Posterior cingulate gyrus (tissue), 11 donors: Measurements from ENCODE around the gene SUV39H1.
A peak's percentile ranks its signal among the peaks of the same experiment; 100 is the strongest.
"Not testable (repeated sequence)": the region's sequence is repeated elsewhere in the genome, so short reads cannot be mapped to it uniquely, and the experiment has no call there.

Experiments
- DNase-seq, 10 donors: peaks; one replicate each; pipeline versions ENCODE4 v3.0.0 to v3.0.0-alpha.2; 2020 to 2021; ENCODE audit warnings: mixed read lengths in 3 of 10
- intact Hi-C: fragments of 100-400 bp; cut with DNase I; formaldehyde crosslinking; loops from one replicate; pipeline ENCODE4 v1.15.1; 2023

The SUV39H1 gene

DNA sequence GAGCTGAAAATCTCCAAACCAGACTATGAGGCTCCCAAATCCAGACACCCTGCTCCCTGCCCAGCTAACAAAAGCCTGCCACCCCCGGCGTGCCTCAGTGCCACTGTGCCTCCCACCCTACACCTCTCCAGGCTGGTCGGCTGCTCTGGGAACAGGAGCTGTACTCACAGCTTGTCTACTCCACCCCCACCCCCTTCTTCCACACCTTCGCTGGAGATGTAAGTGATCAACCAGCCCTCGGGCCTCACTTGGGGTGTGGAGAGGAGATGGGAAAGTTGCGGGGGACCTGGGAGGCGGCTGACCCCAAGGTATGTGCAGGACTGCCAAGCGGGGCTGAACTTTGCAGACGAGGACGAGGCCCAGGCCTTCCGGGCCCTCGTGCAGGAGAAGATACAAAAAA, 11.1 kb upstream of the SUV39H1 start:
- DNase-seq: no peak

DNA sequence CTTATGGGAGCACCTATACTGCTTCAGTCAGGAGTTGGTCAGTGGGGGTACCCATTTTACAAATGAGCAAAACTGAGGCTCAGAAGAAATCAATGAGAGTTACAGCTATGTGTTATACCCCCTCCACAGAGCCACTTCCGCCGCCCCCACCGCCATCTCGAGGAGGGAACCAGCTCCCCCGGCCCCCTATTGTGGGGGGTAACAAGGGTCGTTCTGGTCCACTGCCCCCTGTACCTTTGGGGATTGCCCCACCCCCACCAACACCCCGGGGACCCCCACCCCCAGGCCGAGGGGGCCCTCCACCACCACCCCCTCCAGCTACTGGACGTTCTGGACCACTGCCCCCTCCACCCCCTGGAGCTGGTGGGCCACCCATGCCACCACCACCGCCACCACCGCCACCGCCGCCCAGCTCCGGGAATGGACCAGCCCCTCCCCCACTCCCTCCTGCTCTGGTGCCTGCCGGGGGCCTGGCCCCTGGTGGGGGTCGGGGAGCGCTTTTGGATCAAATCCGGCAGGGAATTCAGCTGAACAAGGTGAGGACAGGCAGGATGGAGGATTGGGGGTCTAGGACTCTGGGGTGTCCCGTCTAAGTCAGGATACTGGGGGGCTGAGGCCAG, 7.9 kb upstream of the SUV39H1 start:
- DNase-seq: no peak
- intact Hi-C loops: no loop called here

More for the DNA sequence above, 11.1 kb upstream of the SUV39H1 start:
- intact Hi-C loops: no loop called here

DNA sequence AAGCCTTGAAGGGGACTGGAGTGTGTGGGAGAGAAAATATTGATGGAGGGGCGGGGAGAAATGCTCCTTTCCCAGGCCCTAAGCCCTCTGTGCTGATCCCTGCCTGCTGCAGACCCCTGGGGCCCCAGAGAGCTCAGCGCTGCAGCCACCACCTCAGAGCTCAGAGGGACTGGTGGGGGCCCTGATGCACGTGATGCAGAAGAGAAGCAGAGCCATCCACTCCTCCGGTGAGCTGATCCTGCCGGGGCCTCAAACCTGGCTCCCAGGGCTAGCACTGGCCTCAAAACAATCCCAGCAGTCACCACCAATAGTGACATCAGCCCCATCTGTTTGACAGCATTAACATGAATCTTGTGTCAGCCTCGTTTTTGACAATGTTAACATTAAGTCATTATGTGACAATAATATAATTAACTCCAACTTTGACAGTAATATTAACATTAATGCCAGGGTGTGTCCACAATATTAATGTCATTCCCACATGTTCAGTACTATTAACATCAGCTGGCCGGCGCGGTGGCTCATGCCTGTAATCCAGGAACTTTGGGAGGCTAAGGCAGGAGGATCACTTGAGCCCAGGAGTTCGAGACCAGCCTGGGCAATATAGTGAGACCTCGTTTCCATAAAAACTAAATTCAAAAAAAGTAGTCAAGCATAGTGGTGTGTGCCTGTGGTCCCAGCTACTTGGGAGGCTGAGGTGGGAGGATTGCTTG, 7.2 kb upstream of the SUV39H1 start:
- no peak for DNase-seq
- intact Hi-C loops: no loop called here

DNA sequence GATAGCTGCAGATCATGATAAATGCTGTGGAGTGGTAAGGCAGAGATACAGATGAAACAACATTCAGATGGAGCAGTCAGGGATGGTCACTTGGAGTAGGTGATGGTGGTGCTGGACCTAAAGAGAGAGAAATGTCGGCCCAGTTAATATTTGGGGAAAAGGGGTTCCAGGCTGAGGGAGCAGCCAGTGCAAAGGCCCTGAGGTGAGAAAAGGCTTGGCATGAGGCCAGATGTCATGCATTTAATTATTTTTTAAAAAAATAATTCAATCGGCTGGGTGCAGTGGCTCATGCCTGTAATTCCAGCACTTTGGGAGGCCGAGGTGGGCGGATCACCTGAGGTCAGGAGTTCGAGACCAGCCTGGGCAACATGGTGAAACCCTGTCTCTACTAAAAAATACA, 4.8 kb upstream of the SUV39H1 start:
- DNase-seq, intact Hi-C loops: not testable (repeated sequence)

DNA sequence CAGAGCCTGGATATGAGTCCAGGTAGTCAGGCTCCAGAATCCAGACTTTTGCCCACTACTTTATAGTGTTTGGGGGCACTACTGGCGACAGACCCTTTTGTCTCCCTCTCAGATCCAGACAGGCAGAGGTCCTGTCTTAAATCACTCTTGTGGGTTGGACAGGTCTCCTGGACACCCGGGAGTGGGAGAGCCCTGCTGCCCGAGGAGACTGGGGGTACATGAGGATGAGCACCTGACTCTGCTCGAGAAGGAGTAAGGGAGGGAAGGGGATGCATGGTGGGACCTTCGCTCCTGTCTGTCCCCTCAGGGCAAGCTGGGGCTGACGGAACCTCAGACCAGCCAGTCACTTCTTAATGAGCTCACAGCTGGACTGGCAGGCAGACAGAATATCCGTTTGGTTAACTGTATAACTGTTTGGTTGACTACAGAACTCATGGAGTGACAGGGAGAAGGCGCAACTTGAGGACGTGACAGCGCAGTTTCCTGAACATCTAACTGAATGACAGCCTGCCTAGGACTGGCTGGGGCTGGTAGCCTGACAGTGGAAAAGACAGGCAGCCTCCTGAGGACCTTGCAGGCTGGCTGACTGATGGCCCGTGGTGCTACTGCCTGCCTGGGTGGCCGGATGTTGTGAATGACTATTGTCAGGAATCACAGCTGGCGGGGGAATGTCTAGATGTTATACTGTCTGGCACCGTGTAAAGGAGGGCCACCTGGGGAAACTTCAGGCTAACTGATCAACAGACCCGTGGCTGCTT, 1.6 kb upstream of the SUV39H1 start:
- DNase-seq: no peak
- intact Hi-C loops: no loop called here

DNA sequence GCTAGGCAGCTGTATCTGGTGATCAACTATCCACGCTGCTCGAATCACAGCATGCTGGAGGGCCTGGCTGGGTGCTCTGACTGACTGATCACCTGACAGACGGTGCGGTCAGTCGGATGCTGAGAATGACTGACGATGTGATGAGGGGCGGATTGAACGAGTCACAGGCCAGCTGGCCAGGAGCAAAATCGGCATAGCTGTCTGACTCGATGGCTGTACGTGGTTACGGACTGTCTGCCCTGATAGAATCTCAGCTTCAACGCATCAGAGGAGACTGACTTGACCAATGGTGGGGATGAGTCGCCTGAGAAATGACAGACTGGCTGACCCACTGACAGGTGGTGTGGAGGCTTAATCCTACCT, 1.0 kb upstream of the SUV39H1 start:
- intact Hi-C loops: no loop called here
- DNase-seq: peak in 2 of 10 donors; percentile 7 to 14

DNA sequence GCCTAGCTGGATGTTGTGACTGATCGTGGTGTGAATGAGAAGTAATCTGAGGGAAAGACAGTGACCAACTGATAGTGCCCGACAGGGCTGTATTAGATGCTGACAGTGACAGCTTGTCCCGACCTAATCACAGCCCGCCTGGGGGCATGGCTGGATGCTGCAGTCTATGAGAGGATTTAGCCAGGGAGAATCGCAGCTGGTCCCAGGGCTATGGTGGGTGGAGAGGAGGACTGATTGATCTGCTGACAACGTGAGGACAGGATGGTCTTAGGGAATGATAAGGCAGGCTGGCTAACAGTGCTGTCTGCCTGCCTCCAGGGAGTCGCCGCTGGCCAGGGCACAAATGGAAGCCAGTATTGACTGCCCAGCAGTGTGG, 621 bp upstream of the SUV39H1 start:
- no peak for DNase-seq
- intact Hi-C loops: no loop called here

DNA sequence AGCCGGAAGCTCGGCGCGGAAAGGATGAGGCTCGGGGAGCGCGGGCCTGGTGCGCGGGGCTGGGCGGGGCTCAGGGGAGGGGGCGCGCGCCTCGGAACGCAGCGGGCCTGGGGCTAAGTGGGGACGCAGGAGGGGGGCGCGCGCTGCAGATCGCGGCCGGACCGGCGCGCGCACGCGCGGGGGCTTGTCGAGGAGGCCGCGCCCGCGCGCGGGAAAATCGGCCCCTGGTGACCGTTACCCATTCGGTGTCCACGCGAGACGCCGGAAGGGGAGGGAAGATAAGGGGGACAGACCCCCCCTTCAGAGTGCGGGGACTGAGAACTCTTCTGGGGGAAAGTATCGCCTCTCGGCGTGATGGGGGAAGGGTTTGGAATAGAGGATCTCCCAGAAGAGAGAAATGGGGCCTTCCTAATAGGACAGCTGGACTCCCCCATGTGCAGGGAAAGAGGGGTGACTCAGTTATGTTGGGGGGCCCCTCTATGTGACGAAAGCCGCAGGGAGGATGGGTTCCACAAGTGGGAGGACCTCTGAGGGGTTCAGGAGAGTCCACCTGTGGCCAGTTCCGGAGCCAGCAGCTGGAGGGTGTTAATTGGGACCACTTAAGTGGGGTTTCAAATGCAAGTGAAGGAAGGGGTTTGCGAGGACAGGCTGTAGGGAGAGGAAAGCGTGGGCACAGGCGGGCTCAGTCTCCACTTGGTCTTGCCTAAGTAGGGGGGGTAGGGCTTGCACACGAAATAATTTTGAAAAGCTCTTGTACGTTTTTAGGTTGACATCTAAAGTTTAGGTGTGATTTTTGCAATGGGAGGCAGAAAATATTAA, 584 bp downstream of the SUV39H1 start:
- peak in 3 of 10 donors; percentile 14 to 86 (median 38) for DNase-seq

DNA sequence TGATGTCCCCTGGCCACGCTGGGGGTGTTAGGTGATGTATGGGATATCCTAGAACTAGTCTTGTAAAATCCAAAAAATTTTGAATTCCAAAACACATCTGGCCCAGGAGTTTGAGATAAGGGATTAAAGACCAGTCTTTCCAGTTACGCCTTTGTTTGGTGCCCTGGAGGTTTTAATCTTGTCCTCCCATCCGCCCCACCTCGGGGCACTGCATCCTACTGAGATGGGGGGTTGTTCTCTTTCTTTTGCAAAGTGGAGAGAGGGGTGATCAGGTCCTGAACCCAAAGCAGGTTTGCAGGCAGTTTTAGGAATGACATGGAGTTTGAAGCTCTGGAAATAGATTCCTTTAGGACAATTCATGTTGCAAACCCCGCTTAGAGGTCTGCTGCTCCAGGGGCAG, 1.8 kb downstream of the SUV39H1 start:
- DNase-seq: no peak
- intact Hi-C loops: no loop called here

More for the DNA sequence above, 584 bp downstream of the SUV39H1 start:
- intact Hi-C loops: no loop called here

DNA sequence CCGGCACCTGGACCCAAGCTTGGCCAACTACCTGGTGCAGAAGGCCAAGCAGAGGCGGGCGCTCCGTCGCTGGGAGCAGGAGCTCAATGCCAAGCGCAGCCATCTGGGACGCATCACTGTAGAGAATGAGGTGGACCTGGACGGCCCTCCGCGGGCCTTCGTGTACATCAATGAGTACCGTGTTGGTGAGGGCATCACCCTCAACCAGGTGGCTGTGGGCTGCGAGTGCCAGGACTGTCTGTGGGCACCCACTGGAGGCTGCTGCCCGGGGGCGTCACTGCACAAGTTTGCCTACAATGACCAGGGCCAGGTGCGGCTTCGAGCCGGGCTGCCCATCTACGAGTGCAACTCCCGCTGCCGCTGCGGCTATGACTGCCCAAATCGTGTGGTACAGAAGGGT, 3.7 kb downstream of the SUV39H1 start:
- DNase-seq: peak in 1 of 10 donors; percentile 80
- intact Hi-C loops: no loop called here

DNA sequence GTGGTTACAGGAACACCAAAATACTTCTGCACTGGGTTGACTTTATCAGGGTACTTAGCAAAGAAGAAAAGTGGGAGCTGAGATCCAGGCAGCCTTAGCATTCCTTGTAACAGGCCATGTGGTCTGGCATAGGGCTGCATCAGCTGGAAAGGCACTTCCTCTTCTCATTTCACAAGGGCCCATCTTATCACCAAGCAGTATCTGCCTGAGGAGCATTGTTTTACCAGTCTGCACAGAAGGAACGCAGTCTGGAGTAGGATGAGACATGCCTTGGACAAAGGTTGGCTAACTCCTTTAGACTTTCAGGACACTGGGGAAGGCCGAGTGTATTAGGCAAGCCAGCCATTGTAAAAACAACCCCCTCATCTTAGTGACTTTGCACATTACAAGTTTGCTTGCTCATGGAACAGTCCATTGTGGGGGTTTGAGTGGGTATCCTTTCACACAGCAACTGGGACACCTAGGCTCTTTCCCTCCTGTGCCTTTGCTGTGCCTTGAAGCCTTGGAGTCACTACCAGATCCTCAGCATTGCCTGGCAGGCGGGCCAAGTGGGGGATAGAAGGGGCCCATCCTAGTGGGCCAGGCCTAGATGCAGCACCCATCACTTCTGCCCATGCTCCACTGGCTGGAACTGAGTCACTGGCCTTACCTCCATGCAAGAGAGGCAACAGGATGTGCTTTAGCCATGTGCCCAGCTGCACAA, 4.6 kb downstream of the SUV39H1 start:
- no peak for DNase-seq
- intact Hi-C loops: no loop called here

DNA sequence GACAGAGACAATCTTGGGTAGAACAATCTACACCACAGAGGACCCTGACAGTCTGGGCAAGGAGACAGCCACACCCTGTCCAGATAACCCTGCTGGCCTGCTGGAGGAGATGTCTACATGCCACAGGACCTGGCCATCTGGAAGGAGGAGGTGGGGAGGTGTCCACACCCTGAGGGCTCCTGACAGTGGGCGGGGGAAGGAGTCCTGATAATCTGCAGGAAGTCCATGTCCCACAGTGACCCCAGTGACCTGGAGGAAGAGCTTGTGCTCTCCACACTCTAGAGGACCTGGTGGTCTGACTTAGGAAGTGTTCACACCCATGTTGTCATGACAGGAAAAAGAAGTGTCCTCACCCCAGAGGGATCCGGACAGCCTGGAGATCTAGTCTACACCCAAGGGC, 5.5 kb downstream of the SUV39H1 start:
- DNase-seq: no peak
- intact Hi-C loops: no loop called here

DNA sequence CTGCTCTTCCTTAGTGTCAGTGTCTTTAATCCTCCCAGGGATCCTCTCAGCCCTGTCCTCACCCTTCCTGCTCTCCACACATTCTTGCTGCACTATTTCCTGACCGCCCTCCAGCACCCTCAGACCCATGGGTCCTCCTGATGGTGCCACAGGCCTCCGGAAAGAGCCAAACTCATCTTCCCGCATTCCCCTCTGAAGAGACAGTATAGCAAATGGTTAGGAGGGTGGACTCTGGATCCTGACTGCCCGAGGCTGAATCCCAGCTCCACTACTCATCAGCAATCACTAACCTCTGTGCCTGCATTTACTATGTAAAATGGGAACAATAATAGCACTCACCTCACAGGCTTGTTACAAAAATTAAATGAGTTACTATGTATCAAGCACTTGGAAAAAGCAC, 6.2 kb downstream of the SUV39H1 start:
- no peak for DNase-seq
- intact Hi-C loops: no loop called here

DNA sequence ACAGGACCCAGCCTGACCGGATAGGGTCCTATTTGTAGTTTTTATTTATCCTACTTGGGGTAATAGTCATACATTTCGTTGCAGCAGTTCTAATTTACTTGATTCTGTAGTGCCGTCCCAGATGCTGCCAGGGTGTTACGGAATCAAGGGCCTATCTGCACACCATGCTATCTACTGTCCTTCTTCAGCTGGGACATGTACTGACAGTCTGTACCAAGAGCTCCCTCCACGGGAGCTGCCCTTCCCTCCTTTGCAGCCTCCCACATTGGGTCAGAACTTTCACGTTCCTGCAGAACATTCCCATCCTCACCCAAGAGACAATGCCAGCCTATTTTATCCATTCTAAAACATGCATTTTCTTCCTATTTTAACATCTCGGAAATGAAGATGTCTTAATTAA, 6.7 kb downstream of the SUV39H1 start:
- intact Hi-C loops: no loop called here
- no peak for DNase-seq

DNA sequence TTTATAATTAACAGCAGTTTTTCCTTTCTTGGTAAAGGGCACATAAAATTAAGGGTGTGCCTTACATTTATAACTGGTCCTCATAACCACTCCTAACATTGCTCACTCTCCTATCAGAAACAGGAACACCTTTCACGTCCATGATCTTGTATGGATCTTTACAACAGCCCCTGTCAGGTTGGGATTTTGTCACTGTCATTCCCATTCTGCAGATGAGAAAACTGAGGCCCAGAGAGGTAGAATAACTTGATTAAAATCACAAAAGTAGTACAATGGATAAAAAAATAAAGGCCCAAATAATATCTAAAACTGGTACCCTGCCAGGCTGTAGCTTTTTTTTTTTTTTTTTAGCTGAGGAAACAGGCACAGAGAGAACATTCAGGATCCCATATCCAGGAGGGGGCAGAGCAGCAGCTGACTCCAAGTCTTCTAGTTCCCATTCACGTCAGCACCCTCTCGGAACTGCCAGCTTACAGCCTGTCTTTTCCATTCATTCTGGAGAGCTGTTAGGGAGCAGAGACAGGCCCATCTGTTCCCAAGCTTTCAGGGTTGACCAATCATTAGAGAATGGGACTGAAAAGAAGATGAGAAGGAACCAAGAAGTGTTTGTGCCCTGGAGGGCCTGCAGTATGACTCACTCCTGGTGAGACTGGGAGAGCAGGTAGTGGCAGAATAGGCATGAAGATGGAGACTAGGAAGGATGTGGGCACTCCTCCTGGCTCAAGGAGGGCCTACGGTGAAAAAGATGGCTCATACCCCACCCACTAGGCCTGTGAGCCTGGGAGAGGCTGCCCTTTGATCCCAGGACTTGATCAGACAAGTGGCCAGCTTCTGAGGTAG, 7.3 kb downstream of the SUV39H1 start:
- DNase-seq: peak in 4 of 10 donors; percentile 15 to 88 (median 41)

DNA sequence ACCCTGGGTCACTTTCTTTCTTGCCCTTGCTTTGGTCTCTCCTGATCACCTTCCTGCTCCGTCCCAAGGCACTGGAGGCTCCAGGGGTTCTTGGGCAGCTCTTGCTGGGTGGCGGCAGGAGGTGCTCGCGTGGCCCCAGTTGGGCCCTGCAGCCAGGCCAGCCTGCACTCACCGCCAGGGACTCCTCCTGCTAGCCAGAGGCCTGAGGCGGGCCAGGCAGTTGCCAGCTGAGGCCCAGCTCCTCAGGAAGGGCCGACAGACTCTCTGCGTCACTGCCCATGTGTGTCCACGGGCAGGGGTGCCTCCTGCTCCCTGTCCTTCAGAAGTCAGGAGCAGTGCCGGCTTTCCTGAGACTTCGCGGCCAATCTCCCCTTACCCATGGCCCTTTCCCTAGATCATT, 9.3 kb downstream of the SUV39H1 start:
- DNase-seq: peak in 2 of 10 donors; percentile 72 to 81
- intact Hi-C loops: no loop called here

More for the DNA sequence above, 7.3 kb downstream of the SUV39H1 start:
- intact Hi-C loops: no loop called here

DNA sequence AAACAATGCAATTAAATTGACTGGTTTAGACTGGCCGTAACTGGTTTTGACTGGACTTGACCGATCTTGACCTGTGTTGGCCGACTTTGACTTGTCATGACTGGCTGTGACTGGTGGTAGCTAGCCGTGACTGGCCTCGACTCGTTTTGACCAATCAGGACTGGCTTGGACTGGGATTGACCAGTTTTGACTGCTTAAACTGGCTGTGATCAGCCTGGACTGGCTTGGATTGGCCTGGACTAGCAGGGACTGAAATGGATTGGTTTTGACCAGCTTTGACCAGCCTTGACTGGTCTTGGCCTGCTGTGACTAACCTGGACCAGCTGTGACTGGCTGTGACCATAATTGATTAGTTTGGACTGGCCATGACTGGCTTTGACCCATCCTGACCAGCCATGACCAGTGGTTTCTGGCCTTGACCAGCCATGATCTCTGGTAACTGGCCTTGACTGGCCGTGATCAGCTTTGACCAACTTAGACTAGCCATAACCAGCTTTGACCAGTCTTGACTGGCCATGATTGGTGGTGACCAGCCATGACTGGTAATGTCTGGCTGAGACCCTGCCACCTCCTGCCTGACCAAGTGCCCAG, 13.1 kb downstream of the SUV39H1 start:
- intact Hi-C loops: no loop called here
- no peak for DNase-seq

DNA sequence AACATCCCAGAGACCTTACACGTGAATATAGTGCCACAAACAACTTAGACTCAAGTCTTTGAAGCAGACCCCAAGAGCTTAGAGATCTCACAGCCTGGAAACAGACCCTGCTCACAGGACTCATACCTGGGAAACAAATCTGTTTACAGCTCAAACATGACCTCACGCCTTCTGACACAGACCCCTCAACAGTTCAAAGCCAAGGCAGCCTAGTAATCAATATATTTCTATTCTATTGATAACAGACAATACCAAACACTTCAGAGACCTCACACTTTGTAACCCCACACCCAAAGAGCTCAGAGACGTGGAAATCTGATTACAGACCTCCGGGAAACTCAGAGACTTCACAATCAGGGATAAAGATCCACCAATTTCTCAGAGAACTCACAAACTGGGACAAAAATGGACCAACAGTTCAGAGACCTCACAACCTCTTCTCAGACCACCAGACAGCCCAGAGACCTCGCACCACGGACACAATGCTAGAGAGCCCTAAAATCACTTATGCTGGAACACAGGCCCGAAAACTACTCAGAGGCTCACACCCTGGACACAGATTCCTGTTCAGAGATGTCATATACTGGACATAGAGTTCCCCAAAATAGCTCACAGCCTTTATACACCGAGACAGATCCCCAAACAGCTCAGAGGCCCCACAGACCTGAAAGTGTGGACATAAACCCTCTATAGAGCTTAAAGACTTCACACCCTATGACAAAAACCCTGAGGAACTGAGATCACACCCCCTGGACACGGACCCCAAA, 14.8 kb downstream of the SUV39H1 start:
- intact Hi-C loops: no loop called here
- DNase-seq: no peak
